Omental fat pad (tissue), 4 donors: ENCODE data around the gene CYB5R3. TPM values are rescaled to one million over a fixed set of nuclear protein-coding genes. Genes with fewer than 3 reads are reported as not detected.
"Not testable (repeated sequence)": the region's sequence is repeated elsewhere in the genome, so short reads cannot be mapped to it uniquely, and the experiment has no call there.

Experiments
- ATAC-seq: fragments of 150-250 bp; one replicate; pipeline ENCODE4 v1.9.1; 2016; ENCODE audit warnings: mild to moderate bottlenecking, moderate library complexity; ENCODE audit not compliant: low FRiP score
- DNase-seq: peaks from one replicate; pipeline ENCODE4 v3.0.0-alpha.2; 2019; ENCODE audit warnings: low spot score
- total RNA-seq, 4 donors: library from RNA; depleted of rRNA; stranded (reverse); fragments of >200 nt; gene quantifications; one replicate each; pipeline ENCODE4 v1.1.0, GENCODE V29; 2016
- TF ChIP-seq, protein P1 (sequence below), 3 donors: fragments of 450-650 bp; IDR thresholded peaks; one replicate each; pipeline ENCODE4 v1.5.1; 2016 to 2017; ENCODE audit warnings: antibody characterized with exemption in 3 of 3, mild to moderate bottlenecking in 3 of 3, moderate library complexity in 2 of 3

The CYB5R3 gene
- total RNA-seq, 4 donors from 2014 or later, result 125 to 212 (median 152) TPM

DNA sequence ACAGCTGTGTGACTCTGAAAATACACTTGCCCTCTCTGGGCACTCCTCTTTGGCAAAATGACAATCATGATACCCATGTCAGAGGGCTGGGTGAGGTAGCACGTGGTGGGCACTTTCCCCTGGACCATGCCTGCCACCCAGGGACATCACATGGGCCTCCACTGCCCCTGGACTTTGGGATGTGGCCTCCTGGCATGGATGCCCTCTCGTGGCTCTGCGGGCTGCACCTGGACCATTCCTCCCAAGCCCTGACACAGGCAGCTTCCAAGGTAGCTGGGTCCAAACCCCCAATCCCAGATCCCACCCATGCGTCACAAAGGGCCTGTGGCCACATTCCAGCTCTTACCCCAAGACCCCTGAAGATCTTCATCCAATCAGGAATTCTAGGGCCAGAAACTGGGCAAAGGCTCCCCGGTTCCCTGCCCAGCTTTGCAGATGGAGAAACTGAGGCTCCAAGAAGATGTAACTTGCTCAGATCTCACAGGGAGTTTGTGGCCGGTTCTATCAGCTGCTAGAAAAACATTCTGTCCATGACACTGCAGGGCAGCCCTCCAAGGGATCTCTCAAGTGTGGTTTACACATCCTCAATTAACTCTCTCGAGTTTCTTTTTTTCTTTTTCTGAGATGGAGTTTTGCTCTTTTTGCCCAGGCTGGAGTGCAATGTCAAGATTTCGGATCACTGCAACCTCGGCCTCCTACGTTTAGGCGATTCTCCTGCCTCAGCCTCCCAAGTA lies 35.4 kb upstream of the CYB5R3 start:
- no peak for DNase-seq

GRCh38 chr22:42683578-42684283 lies 34.5 kb upstream of the CYB5R3 start:
- ATAC-seq (peak; percentile 7), DNase-seq (no peak)
- TF ChIP-seq, protein P1, sequence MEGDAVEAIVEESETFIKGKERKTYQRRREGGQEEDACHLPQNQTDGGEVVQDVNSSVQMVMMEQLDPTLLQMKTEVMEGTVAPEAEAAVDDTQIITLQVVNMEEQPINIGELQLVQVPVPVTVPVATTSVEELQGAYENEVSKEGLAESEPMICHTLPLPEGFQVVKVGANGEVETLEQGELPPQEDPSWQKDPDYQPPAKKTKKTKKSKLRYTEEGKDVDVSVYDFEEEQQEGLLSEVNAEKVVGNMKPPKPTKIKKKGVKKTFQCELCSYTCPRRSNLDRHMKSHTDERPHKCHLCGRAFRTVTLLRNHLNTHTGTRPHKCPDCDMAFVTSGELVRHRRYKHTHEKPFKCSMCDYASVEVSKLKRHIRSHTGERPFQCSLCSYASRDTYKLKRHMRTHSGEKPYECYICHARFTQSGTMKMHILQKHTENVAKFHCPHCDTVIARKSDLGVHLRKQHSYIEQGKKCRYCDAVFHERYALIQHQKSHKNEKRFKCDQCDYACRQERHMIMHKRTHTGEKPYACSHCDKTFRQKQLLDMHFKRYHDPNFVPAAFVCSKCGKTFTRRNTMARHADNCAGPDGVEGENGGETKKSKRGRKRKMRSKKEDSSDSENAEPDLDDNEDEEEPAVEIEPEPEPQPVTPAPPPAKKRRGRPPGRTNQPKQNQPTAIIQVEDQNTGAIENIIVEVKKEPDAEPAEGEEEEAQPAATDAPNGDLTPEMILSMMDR (IDR thresholded peaks at IDR 0.05), result no peak

More for the DNA sequence above, 35.4 kb upstream of the CYB5R3 start:
- ATAC-seq, result no peak
- TF ChIP-seq, protein P1 (IDR thresholded peaks at IDR 0.05), result no peak

- ATAC-seq (no peak), DNase-seq (no peak)
- TF ChIP-seq, protein P1 (IDR thresholded peaks at IDR 0.05), result no peak
These were observed 33.1 kb upstream of the CYB5R3 start for GRCh38 chr22:42682113-42682851.

- no peak for DNase-seq
- TF ChIP-seq, protein P1 (IDR thresholded peaks at IDR 0.05), result no peak
- peak; percentile 57 for ATAC-seq
These were observed 31.5 kb upstream of the CYB5R3 start for GRCh38 chr22:42680648-42681047.

GRCh38 chr22:42679691-42680090 lies 30.5 kb upstream of the CYB5R3 start:
- TF ChIP-seq, protein P1 (IDR thresholded peaks at IDR 0.05), result no peak
- no peak for ATAC-seq
- DNase-seq, result no peak

DNA sequence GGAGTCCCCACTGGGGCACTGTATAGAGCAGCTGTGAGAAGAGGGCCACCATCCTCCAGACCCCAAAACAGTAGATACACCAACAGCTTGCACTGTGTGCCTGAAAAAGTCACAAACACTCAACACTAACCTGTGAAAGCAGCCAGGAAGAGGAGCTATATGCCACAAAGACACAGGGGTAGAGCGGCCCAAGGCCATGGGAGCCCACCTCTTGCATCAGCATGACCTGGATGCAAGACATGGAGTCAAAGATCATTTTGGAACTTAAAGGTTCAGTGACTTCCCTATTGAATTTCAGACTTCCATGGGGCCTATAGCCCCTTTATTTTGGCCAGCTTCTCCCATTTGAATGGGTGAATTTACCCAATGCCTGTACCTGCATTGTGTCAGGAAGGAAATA lies 29.7 kb upstream of the CYB5R3 start:
- DNase-seq (no peak), ATAC-seq (no peak)
- TF ChIP-seq, protein P1 (IDR thresholded peaks at IDR 0.05), result no peak

GRCh38 chr22:42677936-42678335 lies 28.7 kb upstream of the CYB5R3 start:
- DNase-seq, ATAC-seq: not testable (repeated sequence)
